Lung (tissue), 12 donors: ENCODE measurements around the gene MBNL1. TPM values are rescaled to one million over a fixed set of nuclear protein-coding genes. Genes with fewer than 3 reads are reported as not detected.

Experiments
- ATAC-seq: fragments of 200-7000 bp; cut with Tn5 transposase; one replicate; pipeline ENCODE4 v1.9.1; 2020; ENCODE audit warnings: moderate number of reproducible peaks; ENCODE audit not compliant: insufficient read depth, low FRiP score
- DNase-seq, 3 donors: peaks; one replicate each; pipeline ENCODE4 v3.0.0-alpha.2; 2013 to 2017
- H3K27ac ChIP-seq, 2 donors: one replicate each; pipeline ENCODE4 v1.5.1; 2013; ENCODE audit warnings: mild to moderate bottlenecking in 2 of 2, moderate library complexity in 2 of 2, control low read depth in 1 of 2, inconsistent platforms in 1 of 2, low read depth in 1 of 2, low read length in 1 of 2
- H3K27me3 ChIP-seq, 3 donors: one replicate each; pipeline ENCODE4 v1.5.1; 2013; ENCODE audit warnings: low read length in 2 of 3; ENCODE audit not compliant: control insufficient read depth in 3 of 3, insufficient read depth in 3 of 3
- H3K36me3 ChIP-seq, 4 donors: one replicate each; pipeline ENCODE4 v1.5.1; 2013; ENCODE audit warnings: low read length in 4 of 4, mild to moderate bottlenecking in 1 of 4, moderate library complexity in 1 of 4; ENCODE audit not compliant: control insufficient read depth in 4 of 4, insufficient read depth in 4 of 4
- H3K4me1 ChIP-seq, 5 donors: one replicate each; pipeline ENCODE4 v1.5.1; 2013; ENCODE audit warnings: low read length in 5 of 5, mild to moderate bottlenecking in 2 of 5, moderate library complexity in 1 of 5; ENCODE audit not compliant: control insufficient read depth in 5 of 5, insufficient read depth in 5 of 5
- H3K4me3 ChIP-seq: one replicate; pipeline ENCODE4 v1.5.1; 2013; ENCODE audit warnings: mild to moderate bottlenecking, control low read depth, moderate library complexity
- H3K9ac ChIP-seq, 2 donors: one replicate each; pipeline ENCODE4 v1.5.1; 2013; ENCODE audit warnings: low read length in 2 of 2, control low read depth in 1 of 2; ENCODE audit not compliant: insufficient read depth in 1 of 2
- H3K9me3 ChIP-seq, 4 donors: one replicate each; pipeline ENCODE4 v1.5.1; 2013; ENCODE audit warnings: low read length in 3 of 4, mild to moderate bottlenecking in 1 of 4, moderate library complexity in 1 of 4; ENCODE audit not compliant: control insufficient read depth in 4 of 4, insufficient read depth in 3 of 4
- CTCF ChIP-seq: IDR thresholded peaks from 2 replicates; pipeline ENCODE4 v1.5.1; 2012; ENCODE audit warnings: mild to moderate bottlenecking; ENCODE audit errors: control extremely low read depth, extremely low read depth
- WGBS, 2 donors: extraction: QIAGEN DNeasy Blood & Tissue Kit; methylation state at CpG; one replicate each; pipeline ENCODE4 v1.1.7; 2013; 5-methylcytosine and 5-hydroxymethylcytosine counted together
- polyA plus RNA-seq, 2 donors: library from polyadenylated mRNA; stranded (reverse); fragments of 200-250 nt; gene quantifications; one replicate each; pipeline ENCODE4 v1.2.1, GENCODE V29; 2013
- total RNA-seq, 2 donors: library from RNA; depleted of rRNA in 1 of 2; stranded (reverse); fragments of >200 nt in 1 of 2; gene quantifications; one replicate each; pipeline ENCODE4 v1.2.1, GENCODE V29; 2014 to 2021
- donor health status: control.
- donor health status: control.
- donor health status: Bipolar disorder and iron deficiency.
- donor health status: healthy.
- donor health status: DM: yes; HTN: yes; CAD: no.

The MBNL1 gene
- total and polyA plus RNA-seq, 4 donors = 55.3 to 266 (median 165) TPM

GRCh38 chr3:152280539-152280938 lies 11.8 kb downstream of the MBNL1 start:
- Histone ChIP-seq H3K9ac (peak overlapping the region in 1 of 2 donors; percentile 16), H3K4me1 (peaks cover 1 to 42% (median 30%) of the 10 kb centered on the region in 5 donors), H3K4me3 (no peak overlapping the region), H3K36me3 (no peaks in the 10 kb centered on the region), H3K9me3 (no peaks in the 10 kb centered on the region), H3K27ac (no peak overlapping the region), H3K27me3 (no peaks in the 10 kb centered on the region)
- 40 to 49% methylated on average over 3 of the region's 3 CpGs for WGBS, 2 donors
- no peak for ATAC-seq
- TF ChIP-seq CTCF = no peak
- DNase-seq = peak in 2 of 3 donors; percentile 72 to 79

GRCh38 chr3:152281133-152281713 lies 12.5 kb downstream of the MBNL1 start:
- H3K9ac ChIP-seq = no peak overlapping the region
- no peaks in the 10 kb centered on the region for H3K9me3 ChIP-seq
- H3K27ac ChIP-seq = peak overlapping the region in 1 of 2 donors; percentile 66
- ATAC-seq (no peak), DNase-seq (peak in 2 of 3 donors; percentile 71 to 76)
- H3K27me3 ChIP-seq = no peaks in the 10 kb centered on the region
- H3K36me3 ChIP-seq = no peaks in the 10 kb centered on the region
- no peak for TF ChIP-seq CTCF
- H3K4me1 ChIP-seq = peaks cover 1 to 41% (median 30%) of the 10 kb centered on the region in 5 donors
- no peak overlapping the region for H3K4me3 ChIP-seq
- WGBS, 2 donors = 62 to 69% methylated on average over 2 of the region's 2 CpGs

- no peak overlapping the region for H3K9ac ChIP-seq
- peak overlapping the region in 1 of 2 donors; percentile 70 for H3K27ac ChIP-seq
- ATAC-seq = no peak
Observed at GRCh38 chr3:152282813-152283212, 14.1 kb downstream of the MBNL1 start.

More at GRCh38 chr3:152282813-152283212, 14.1 kb downstream of the MBNL1 start:
- no peaks in the 10 kb centered on the region for H3K36me3 ChIP-seq
- peaks cover 1 to 37% (median 26%) of the 10 kb centered on the region in 5 donors for H3K4me1 ChIP-seq
- no peak overlapping the region for H3K4me3 ChIP-seq
- H3K27me3 ChIP-seq = no peaks in the 10 kb centered on the region
- no peak for TF ChIP-seq CTCF
- WGBS, 2 donors = 42 to 61% methylated on average over 1 of the region's 1 CpG
- H3K9me3 ChIP-seq = no peaks in the 10 kb centered on the region
- no peak for DNase-seq
